Hepatocyte (in vitro differentiated cells): ENCODE results near the gene PRKCA.

Experiments
- EZH2 ChIP-seq: fragments of 200-600 bp; sonication (generic); IDR thresholded peaks from 2 replicates; pipeline ENCODE4 v1.6.1; 2016; ENCODE audit warnings: antibody characterized with exemption, mild to moderate bottlenecking, borderline replicate concordance
- EZH2phosphoT487 ChIP-seq: fragments of 200-600 bp; sonication (generic); IDR thresholded peaks from one replicate; pipeline ENCODE4 v1.6.1; 2018; ENCODE audit warnings: antibody characterized with exemption, mild to moderate bottlenecking, low read depth, moderate library complexity; ENCODE audit not compliant: unreplicated experiment, severe bottlenecking
- TF ChIP-seq, protein P1 (sequence below): fragments of 200-600 bp; sonication (generic); IDR thresholded peaks from 2 replicates; pipeline ENCODE4 v1.5.1; 2016; ENCODE audit warnings: antibody characterized with exemption, mild to moderate bottlenecking; ENCODE audit not compliant: poor library complexity

DNA sequence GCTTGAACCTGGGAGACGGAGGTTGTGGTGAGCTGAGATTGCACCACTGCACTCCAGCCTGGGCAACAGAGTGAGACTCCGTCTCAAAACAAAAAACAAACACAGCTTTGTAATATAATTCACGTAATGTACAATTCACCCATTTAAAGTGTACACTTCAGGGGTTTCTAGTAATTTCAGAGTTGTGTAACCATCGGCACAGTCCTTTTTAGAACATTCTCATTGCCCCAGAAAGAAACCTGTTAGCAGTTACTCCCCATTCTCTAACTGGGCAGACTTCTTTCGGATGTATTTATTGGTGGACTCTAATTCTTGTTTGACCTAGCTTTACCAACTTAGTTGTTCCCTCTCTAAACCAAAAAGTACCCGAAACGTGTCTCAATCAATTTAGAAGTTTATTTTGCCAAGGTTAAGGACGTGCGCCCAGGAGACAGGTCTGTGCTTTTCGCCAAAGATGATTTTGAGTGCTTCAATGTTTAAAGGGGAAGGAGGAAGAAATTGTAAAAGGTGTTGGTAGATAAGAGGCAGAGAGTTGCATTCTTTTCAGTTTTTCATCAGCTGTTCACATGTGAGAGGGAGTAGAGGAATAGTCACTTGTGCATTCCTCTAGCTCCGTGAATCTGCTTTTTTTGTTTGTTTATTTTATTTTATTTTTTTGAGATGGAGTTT lies 175.3 kb downstream of the PRKCA start:
- TF ChIP-seq, protein P1, sequence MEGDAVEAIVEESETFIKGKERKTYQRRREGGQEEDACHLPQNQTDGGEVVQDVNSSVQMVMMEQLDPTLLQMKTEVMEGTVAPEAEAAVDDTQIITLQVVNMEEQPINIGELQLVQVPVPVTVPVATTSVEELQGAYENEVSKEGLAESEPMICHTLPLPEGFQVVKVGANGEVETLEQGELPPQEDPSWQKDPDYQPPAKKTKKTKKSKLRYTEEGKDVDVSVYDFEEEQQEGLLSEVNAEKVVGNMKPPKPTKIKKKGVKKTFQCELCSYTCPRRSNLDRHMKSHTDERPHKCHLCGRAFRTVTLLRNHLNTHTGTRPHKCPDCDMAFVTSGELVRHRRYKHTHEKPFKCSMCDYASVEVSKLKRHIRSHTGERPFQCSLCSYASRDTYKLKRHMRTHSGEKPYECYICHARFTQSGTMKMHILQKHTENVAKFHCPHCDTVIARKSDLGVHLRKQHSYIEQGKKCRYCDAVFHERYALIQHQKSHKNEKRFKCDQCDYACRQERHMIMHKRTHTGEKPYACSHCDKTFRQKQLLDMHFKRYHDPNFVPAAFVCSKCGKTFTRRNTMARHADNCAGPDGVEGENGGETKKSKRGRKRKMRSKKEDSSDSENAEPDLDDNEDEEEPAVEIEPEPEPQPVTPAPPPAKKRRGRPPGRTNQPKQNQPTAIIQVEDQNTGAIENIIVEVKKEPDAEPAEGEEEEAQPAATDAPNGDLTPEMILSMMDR, result no peak
- TF ChIP-seq EZH2phosphoT487 (no peak), EZH2 (no peak)
